HG03565 (cell line): Measurements from ENCODE around the gene MYH14.

Experiments used
- ATAC-seq: cut with Tn5 transposase; IDR thresholded peaks from one replicate; pipeline ENCODE4 v1.9.1; 2021; ENCODE audit warnings: mild to moderate bottlenecking, moderate library complexity; ENCODE audit not compliant: unreplicated experiment

Gene MYH14

GRCh38 chr19:50358483-50359327 lies 155.3 kb downstream of the MYH14 start:
- no peak for ATAC-seq

DNA sequence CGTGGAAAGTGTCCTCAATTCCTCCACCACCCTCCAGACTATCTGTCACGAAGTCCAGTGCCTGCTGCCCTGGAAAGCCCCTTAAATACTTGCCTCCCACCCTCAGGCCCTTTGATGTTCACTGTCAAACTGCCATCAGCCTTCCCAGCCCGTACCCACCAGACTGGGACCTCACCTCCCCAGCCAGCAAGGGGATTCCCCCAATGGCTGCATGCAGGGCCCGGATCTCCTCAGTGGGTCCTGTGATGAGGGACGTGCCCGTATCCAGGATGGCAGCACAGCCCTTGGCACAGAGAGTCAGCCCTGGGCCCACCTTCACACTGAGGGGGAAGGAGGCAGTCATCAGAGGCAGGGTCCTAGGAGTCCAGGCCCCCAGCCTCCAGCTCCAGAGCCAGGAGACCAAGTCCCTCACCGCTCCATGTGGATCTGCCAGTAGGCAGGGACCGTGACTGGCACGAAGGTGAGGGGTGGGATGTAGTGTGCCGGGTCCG lies 156.0 kb downstream of the MYH14 start:
- no peak for ATAC-seq
